ENCODE measurements around the gene RNF225.

RNF225 gene

GRCh38 chr19:58440556-58440955, 45.1 kb downstream of the RNF225 start:
- TF ChIP-seq TEAD4 (IDR thresholded peaks at IDR 0.05) = no peak
- no peak for TF ChIP-seq EGR1 (IDR thresholded peaks at IDR 0.05)
- no peak for TF ChIP-seq REST (IDR thresholded peaks at IDR 0.05; ENCODE audit: low read depth)
- TF ChIP-seq USF1 (IDR thresholded peaks at IDR 0.05) = no peak
- TF ChIP-seq ZBTB7A (IDR thresholded peaks at IDR 0.05; ENCODE audit: low read depth) = no peak
- no peak for TF ChIP-seq YY1 (IDR thresholded peaks at IDR 0.05; ENCODE audit: low read depth)
- TF ChIP-seq MAX (IDR thresholded peaks at IDR 0.05) = no peak
- no peak for TF ChIP-seq FOXM1 (IDR thresholded peaks at IDR 0.05; ENCODE audit: borderline replicate concordance, low read depth)
- no peak for TF ChIP-seq RAD21 (IDR thresholded peaks at IDR 0.05; ENCODE audit: low read depth)
- no peak for TF ChIP-seq CEBPB (IDR thresholded peaks at IDR 0.05)
- TF ChIP-seq EP300 (IDR thresholded peaks at IDR 0.05; ENCODE audit: borderline replicate concordance) = no peak
- no peak for TF ChIP-seq CREB1 (IDR thresholded peaks at IDR 0.05; ENCODE audit: low read depth)
- TF ChIP-seq TAF1 (IDR thresholded peaks at IDR 0.05; ENCODE audit: low read depth) = no peak
- TF ChIP-seq NFIC (IDR thresholded peaks at IDR 0.05) = no peak

Data from Ishikawa (cell line).